Measurements from ENCODE around the gene SP4.
A peak's percentile ranks its signal among the peaks of the same experiment; 100 is the strongest.

SP4 gene

GRCh38 chr7:21427871-21428658, at the start of gene SP4:
Gene SP4, plus strand, starts transcription at chr7:21428083. Its CDS starts 169 bp downstream, at chr7:21428252.
- in situ Hi-C loops (cut with MboI; ENCODE audit: low pct_unique_long_range_greater_than_20kb, low sequenced_read_pairs): no loop called here
- peak; percentile 87 for DNase-seq

GRCh38 chr7:21383227-21384220, 44.4 kb upstream of the SP4 start:
- DNase-seq: no peak
- in situ Hi-C loops (cut with MboI; ENCODE audit: low pct_unique_long_range_greater_than_20kb, low sequenced_read_pairs): no loop called here

GRCh38 chr7:21393937-21394336, 33.9 kb upstream of the SP4 start:
- no peak for DNase-seq
- in situ Hi-C loops (cut with MboI; ENCODE audit: low pct_unique_long_range_greater_than_20kb, low sequenced_read_pairs): no loop called here

GRCh38 chr7:21401944-21402343, 25.9 kb upstream of the SP4 start:
- in situ Hi-C loops (cut with MboI; ENCODE audit: low pct_unique_long_range_greater_than_20kb, low sequenced_read_pairs): no loop called here
- DNase-seq: no peak

GRCh38 chr7:21407796-21408480, 19.9 kb upstream of the SP4 start:
- in situ Hi-C loops (cut with MboI; ENCODE audit: low pct_unique_long_range_greater_than_20kb, low sequenced_read_pairs): no loop called here
- DNase-seq: no peak

GRCh38 chr7:21408481-21408820, 19.4 kb upstream of the SP4 start:
- DNase-seq: no peak
- in situ Hi-C loops (cut with MboI; ENCODE audit: low pct_unique_long_range_greater_than_20kb, low sequenced_read_pairs): no loop called here

DNA sequence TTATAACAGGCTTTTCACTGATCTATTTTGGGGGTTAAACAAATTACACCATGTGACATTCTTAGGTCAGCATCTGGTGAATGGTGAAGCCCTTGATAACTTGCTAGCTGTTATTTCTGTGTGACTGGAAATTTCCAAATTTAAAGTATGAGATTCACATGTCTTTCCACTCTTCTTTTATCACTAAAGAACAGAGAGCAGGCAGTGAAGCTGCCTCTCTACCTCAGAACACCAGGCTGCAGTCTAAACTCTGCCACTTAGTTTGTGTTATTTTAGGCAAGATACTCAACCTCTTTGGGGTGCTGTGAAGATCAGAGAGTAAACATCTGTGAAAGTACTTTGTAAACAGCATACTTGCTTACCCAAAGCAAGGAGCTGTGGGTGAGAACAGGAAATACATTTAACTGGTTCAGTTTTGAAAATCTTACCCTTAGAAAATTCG, 15.5 kb upstream of the SP4 start:
- DNase-seq: no peak
- in situ Hi-C loops (cut with MboI; ENCODE audit: low pct_unique_long_range_greater_than_20kb, low sequenced_read_pairs): no loop called here

DNA sequence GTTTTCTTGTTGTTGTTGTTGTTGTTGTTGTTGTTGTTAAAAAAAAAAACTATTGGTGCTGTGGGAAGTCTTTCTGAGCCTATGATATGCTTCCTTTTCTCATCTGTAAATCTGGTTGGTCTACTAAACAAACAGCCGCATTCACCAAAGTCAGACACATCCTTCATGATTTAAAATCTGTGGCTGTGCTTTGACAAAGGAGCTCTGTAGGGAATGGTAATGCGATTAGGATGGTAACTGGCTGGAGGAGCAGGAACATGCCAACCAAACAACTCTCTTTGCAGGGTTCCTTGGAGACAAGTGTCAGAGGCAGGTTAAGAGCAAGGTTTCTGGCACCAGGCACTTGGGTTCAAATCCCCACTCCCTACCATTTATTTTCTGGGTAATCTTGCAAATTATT, 14.9 kb upstream of the SP4 start:
- DNase-seq: no peak
- in situ Hi-C loops (cut with MboI; ENCODE audit: low pct_unique_long_range_greater_than_20kb, low sequenced_read_pairs): no loop called here

DNA sequence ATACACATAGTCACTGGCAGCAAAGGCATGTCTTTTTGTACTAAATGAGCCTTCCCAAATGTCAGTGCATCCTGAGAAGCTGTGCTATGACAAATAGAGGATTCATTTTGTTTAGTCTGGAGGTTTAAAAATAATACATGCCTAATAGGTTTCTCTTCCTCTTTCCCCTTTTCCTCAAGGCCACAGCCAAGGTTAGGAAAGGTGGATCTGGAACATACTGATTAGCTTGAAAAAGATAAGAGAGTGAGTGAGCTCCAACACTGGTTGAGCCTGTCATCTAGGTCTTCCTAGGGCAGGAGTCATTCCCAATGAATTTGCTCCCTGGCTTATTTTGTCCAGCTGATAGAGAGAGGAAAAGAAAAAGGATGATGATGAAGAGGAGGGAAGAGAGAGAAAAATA, 14.4 kb upstream of the SP4 start:
- in situ Hi-C loops (cut with MboI; ENCODE audit: low pct_unique_long_range_greater_than_20kb, low sequenced_read_pairs): no loop called here
- no peak for DNase-seq

DNA sequence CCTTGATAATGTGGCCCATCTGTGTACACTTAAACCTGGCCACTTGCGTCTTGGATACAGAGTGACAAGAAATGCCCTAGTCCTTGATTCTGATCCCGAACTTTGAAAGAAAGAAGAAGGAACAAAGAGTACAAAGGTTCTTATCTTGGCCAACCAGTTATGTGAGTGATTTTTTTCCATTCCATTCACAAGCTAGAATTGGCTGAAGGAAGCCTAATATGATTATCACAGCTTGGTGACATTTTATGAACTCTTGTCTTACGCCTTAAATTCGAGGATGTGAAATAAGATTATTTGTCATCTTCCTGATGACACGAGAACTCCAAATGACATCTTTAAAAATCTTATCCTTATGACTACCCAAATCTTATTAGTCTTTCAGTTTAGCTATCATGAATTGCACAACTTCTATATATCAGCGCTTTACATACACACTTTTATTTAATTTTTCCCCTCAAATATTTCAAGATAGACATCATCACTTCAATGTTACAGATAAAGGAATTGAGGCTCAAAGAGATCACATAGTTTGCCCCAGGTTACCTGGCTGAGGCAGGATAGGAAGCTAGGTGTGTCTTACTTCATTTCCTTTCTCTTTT, 13.0 kb upstream of the SP4 start:
- no peak for DNase-seq

GRCh38 chr7:21417647-21418046, 10.2 kb upstream of the SP4 start:
- DNase-seq: no peak
- in situ Hi-C loops (cut with MboI; ENCODE audit: low pct_unique_long_range_greater_than_20kb, low sequenced_read_pairs): no loop called here

More for the DNA sequence above, 13.0 kb upstream of the SP4 start:
- in situ Hi-C loops (cut with MboI; ENCODE audit: low pct_unique_long_range_greater_than_20kb, low sequenced_read_pairs): no loop called here

GRCh38 chr7:21422751-21423150, 5.1 kb upstream of the SP4 start:
- in situ Hi-C loops (cut with MboI; ENCODE audit: low pct_unique_long_range_greater_than_20kb, low sequenced_read_pairs): no loop called here
- no peak for DNase-seq

DNA sequence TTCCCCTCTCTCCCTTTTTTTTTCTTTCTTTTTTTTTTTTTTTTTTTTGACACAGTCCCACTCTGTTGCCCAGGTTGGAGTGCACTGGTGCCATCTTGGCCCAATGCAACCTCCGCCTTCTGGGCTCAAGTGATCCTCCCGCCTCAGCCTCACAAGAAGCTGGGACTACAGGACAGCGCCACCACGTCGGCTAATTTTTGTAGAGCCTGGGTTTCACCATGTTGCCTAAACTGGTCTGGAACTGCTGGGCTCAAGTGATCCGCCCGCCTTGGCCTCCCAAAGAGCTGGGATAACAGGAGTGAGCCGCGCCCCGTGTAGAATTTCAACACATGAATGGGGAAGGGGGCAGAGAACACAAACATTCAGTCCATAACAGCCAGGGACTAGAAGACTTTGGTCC, 2.6 kb upstream of the SP4 start:
- DNase-seq: no peak
- in situ Hi-C loops (cut with MboI; ENCODE audit: low pct_unique_long_range_greater_than_20kb, low sequenced_read_pairs): no loop called here

DNA sequence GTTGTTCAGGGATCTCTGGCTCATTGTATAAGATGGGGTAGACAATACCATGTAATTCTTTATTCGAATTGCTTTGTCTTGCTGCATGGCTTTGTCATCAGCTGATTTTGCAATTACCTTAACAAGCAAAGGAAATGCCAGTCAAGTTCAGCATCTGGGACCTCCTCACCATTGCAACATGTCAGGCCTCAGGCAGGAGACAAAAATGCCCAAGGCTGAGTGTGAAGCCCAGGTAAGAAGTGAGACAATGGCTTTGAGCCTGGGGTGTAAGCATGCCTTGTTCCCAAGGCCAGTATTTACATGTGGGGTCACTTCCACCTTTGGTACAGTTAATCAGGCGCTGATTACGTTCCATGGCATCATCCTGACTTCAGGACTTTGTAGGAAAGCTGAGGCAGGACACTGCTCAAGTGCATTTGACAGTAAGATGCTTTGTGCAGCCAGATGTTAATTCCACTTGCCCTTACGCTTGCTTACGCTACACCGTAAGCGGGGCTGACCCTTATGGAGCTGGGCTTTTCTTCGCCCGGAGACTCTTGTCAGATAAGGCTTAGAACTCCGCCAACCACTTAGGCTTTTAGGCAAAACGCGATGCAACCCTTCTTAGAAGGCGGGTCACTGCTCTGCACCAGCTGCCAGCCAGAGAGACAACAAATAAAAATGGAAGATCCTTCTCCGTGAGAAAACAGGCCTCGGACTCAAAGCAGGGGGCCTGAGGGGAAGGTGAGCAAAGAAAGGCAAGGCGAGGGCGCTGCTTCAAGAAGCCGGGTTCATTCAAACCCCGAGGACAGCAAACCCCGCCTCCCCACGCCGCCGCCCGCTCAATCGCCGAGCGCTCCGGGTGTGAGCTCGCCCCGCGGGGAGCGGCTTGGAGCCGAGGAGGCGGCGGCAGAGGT, 1.3 kb upstream of the SP4 start:
- no peak for DNase-seq
- in situ Hi-C loops (cut with MboI; ENCODE audit: low pct_unique_long_range_greater_than_20kb, low sequenced_read_pairs): no loop called here

DNA sequence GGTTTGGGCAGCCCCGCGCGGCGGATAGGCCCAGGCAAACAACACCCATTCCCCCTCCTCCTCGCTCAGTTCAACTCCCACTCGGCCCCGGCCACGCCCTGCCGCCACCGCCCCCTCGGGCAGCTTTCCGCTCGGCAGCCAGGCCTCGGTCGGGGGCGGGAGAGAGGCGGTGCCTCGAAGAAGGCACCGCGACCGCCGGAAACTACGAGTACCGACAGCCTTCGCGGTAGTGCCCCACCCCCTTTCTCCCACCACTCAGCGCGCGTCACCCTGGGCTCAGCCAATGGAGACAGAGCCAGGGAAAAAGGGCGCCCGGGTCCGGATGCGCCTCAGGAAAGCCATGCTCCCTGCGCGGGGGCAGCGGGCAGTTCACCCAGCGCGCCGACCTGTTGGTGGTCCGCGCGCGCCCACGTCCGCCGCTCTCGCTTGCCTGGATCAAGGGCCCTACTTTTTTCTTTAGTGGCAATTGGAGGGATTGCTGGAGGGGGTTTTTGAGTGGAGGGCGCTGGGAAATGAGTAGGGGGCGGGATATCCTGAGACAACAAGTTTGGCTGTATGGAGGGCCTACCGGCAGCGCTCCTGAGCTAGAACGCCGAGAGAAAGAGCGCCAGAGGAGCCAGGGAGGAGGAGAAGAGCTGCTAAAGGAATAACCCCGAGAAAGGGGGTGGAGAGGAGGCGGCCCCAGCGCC, 557 bp upstream of the SP4 start:
- in situ Hi-C loops (cut with MboI; ENCODE audit: low pct_unique_long_range_greater_than_20kb, low sequenced_read_pairs): no loop called here
- DNase-seq: peak; percentile 99

DNA sequence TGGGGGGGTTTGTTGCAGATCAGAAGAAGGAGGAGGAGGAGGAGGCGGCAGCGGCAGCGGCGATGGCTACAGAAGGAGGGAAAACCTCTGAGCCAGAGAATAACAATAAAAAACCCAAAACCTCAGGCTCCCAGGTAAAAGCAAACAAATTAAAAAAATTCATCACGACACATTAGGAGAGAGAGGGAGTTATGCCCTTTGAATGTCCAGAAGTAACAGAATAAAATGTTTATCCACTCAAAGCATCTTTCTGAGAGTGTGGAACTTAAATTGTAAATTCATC, 717 bp downstream of the SP4 start:
- in situ Hi-C loops (cut with MboI; ENCODE audit: low pct_unique_long_range_greater_than_20kb, low sequenced_read_pairs): no loop called here
- no peak for DNase-seq

DNA sequence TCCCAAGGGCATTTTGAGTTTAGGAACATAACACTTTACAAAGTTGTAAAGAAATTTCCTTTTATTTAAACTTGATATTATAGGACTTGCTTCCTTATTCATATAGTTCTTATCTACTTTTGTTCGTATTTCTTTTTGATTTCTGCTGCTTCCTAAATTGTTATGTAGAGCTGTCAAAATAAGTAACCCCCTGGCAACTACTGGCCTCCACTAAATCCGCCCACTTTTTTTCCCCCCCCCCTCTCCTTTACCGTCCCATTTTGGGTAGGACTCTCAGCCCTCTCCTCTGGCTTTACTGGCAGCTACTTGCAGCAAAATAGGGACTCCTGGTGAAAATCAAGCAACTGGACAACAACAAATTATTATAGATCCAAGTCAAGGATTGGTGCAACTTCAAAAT, 1.1 kb downstream of the SP4 start:
- in situ Hi-C loops (cut with MboI; ENCODE audit: low pct_unique_long_range_greater_than_20kb, low sequenced_read_pairs): no loop called here
- peak; percentile 15 for DNase-seq
